KOPT-K1 (cell line): ENCODE results near the gene SIGLECL1.
"Not testable (repeated sequence)": the region's sequence is repeated elsewhere in the genome, so short reads cannot be mapped to it uniquely, and the experiment has no call there.

ENCODE experiments used
- H3K27ac ChIP-seq: fragments of 200-600 bp; sonication (generic); 2 replicates; pipeline ENCODE4 v1.5.1; 2016; ENCODE audit warnings: antibody characterized with exemption, mild to moderate bottlenecking, low read depth, low read length; ENCODE audit not compliant: poor library complexity, severe bottlenecking
- H3K36me3 ChIP-seq: fragments of 200-600 bp; sonication (generic); 2 replicates; pipeline ENCODE4 v1.5.1; 2017; ENCODE audit warnings: antibody characterized with exemption, mild to moderate bottlenecking, low read length, moderate library complexity; ENCODE audit not compliant: insufficient read depth
- H3K9me3 ChIP-seq: fragments of 200-600 bp; sonication (generic); 2 replicates; pipeline ENCODE4 v1.5.1; 2017; ENCODE audit warnings: antibody characterized with exemption, low read length, mild to moderate bottlenecking; ENCODE audit not compliant: insufficient read depth, poor library complexity, severe bottlenecking

SIGLECL1 gene

GRCh38 chr19:51250786-51251467 lies at the start of gene SIGLECL1:
SIGLECL1 (plus strand) TSS chr19:51251080; CDS start chr19:51264073, 12,993 bp downstream.
- H3K9me3 ChIP-seq = no peaks in the 10 kb centered on the region
- no peak within 1 kb of the TSS for H3K27ac ChIP-seq
- H3K36me3 ChIP-seq = no peaks in the 10 kb centered on the region

GRCh38 chr19:51201712-51202111 lies 49.2 kb upstream of the SIGLECL1 start:
- H3K9me3 ChIP-seq = no peaks in the 10 kb centered on the region
- H3K36me3 ChIP-seq = no peaks in the 10 kb centered on the region
- H3K27ac ChIP-seq = no peak overlapping the region

DNA sequence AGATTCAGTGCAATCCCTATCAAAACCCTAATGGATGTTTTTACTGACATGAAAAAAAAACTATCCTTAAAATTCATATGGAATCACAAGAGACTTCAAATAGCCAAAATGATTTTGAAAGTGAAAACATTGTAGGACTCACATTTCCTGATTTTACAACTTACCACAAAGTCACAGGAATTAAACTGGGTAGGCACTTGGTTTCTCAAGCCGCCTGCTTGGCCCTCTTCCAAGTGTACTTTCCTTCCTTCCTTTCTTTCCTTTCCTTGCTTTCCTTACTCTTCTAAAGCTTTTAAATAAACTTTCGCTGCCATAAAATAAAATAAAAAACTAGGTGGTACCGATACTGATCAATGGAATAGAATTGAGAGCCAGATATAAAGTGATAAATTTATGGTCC lies 47.0 kb upstream of the SIGLECL1 start:
- H3K9me3 ChIP-seq = no peaks in the 10 kb centered on the region

GRCh38 chr19:51204321-51204720 lies 46.6 kb upstream of the SIGLECL1 start:
- H3K9me3 ChIP-seq = no peaks in the 10 kb centered on the region
- no peak overlapping the region for H3K27ac ChIP-seq
- no peaks in the 10 kb centered on the region for H3K36me3 ChIP-seq

More for the DNA sequence above, 47.0 kb upstream of the SIGLECL1 start:
- Histone ChIP-seq H3K27ac (no peak overlapping the region), H3K36me3 (no peaks in the 10 kb centered on the region)

- Histone ChIP-seq H3K9me3 (no peaks in the 10 kb centered on the region), H3K36me3 (no peaks in the 10 kb centered on the region), H3K27ac (no peak overlapping the region)
These were observed 43.1 kb upstream of the SIGLECL1 start for GRCh38 chr19:51207747-51208146.

GRCh38 chr19:51210191-51210784 lies 40.6 kb upstream of the SIGLECL1 start:
- no peak overlapping the region for H3K27ac ChIP-seq
- no peaks in the 10 kb centered on the region for H3K36me3 ChIP-seq
- H3K9me3 ChIP-seq = no peaks in the 10 kb centered on the region

GRCh38 chr19:51210874-51211361 lies 40.0 kb upstream of the SIGLECL1 start:
- not testable (repeated sequence) for H3K9me3 ChIP-seq, H3K36me3 ChIP-seq, H3K27ac ChIP-seq

GRCh38 chr19:51211833-51212232 lies 39.0 kb upstream of the SIGLECL1 start:
- Histone ChIP-seq H3K36me3 (no peaks in the 10 kb centered on the region), H3K9me3 (no peaks in the 10 kb centered on the region), H3K27ac (no peak overlapping the region)

GRCh38 chr19:51219307-51219706 lies 31.6 kb upstream of the SIGLECL1 start:
- no peaks in the 10 kb centered on the region for H3K36me3 ChIP-seq
- no peak overlapping the region for H3K27ac ChIP-seq
- no peaks in the 10 kb centered on the region for H3K9me3 ChIP-seq

DNA sequence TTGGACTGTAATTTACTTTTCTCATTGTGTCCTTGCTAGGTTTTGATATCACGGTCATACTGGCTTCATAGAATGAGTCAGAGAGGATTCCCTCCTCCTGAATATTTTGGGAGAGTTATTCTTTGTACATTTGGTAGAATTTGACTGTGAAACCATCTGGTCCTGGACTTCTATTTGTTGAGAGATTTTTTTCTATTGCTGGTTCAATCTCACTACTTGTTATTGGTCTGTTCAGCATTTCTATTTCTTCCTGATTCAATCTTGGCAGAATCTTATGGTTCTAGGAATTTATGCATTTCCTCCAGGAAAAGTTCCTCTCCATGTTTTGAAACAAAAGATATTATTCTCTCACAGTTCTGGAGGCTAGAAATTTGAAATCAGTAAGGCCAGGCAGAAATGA lies 30.9 kb upstream of the SIGLECL1 start:
- Histone ChIP-seq H3K36me3 (no peaks in the 10 kb centered on the region), H3K9me3 (no peaks in the 10 kb centered on the region), H3K27ac (no peak overlapping the region)

- Histone ChIP-seq H3K9me3 (no peaks in the 10 kb centered on the region), H3K27ac (no peak overlapping the region), H3K36me3 (no peaks in the 10 kb centered on the region)
These were observed 29.9 kb upstream of the SIGLECL1 start for GRCh38 chr19:51220996-51221395.

GRCh38 chr19:51224163-51224641 lies 26.7 kb upstream of the SIGLECL1 start:
- Histone ChIP-seq H3K36me3 (no peaks in the 10 kb centered on the region), H3K27ac (no peak overlapping the region), H3K9me3 (no peaks in the 10 kb centered on the region)

GRCh38 chr19:51224898-51225393 lies 25.9 kb upstream of the SIGLECL1 start, which contains the start of gene CD33:
CD33 (plus strand) TSS chr19:51225080; CDS start chr19:51225119, 39 bp downstream.
- H3K27ac ChIP-seq, H3K36me3 ChIP-seq, H3K9me3 ChIP-seq: not testable (repeated sequence)

DNA sequence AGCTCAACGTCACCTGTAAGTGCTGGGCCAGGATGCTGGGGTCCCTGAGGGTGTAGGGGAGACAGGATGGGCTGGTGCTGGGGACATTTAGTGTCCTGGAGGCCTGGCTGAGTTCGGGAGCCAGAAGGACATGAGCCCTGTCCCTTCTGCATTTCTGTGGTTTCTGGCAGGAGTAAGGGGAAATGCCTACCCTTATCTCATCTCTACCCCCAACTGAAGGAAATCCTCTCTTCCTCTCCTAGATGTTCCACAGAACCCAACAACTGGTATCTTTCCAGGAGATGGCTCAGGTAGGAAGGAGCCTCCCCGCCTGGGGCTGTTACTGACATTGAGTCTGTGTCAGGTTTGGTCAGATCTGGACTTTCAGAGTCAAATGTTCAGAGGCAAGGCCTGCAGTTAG lies 24.8 kb upstream of the SIGLECL1 start:
- Histone ChIP-seq H3K9me3 (no peaks in the 10 kb centered on the region), H3K27ac (no peak overlapping the region), H3K36me3 (no peaks in the 10 kb centered on the region)

GRCh38 chr19:51227326-51227725 lies 23.6 kb upstream of the SIGLECL1 start:
- no peaks in the 10 kb centered on the region for H3K36me3 ChIP-seq
- peaks cover 3% of the 10 kb centered on the region for H3K9me3 ChIP-seq
- no peak overlapping the region for H3K27ac ChIP-seq
